ENCODE data around the gene TUFT1. TPM values are rescaled to one million over a fixed set of nuclear protein-coding genes. Genes with fewer than 3 reads are reported as not detected.

The TUFT1 gene
- total and polyA plus RNA-seq, 2 of the 4 experiments (the other 2 are of a cell fraction) = 21.2 to 30.3 TPM

DNA sequence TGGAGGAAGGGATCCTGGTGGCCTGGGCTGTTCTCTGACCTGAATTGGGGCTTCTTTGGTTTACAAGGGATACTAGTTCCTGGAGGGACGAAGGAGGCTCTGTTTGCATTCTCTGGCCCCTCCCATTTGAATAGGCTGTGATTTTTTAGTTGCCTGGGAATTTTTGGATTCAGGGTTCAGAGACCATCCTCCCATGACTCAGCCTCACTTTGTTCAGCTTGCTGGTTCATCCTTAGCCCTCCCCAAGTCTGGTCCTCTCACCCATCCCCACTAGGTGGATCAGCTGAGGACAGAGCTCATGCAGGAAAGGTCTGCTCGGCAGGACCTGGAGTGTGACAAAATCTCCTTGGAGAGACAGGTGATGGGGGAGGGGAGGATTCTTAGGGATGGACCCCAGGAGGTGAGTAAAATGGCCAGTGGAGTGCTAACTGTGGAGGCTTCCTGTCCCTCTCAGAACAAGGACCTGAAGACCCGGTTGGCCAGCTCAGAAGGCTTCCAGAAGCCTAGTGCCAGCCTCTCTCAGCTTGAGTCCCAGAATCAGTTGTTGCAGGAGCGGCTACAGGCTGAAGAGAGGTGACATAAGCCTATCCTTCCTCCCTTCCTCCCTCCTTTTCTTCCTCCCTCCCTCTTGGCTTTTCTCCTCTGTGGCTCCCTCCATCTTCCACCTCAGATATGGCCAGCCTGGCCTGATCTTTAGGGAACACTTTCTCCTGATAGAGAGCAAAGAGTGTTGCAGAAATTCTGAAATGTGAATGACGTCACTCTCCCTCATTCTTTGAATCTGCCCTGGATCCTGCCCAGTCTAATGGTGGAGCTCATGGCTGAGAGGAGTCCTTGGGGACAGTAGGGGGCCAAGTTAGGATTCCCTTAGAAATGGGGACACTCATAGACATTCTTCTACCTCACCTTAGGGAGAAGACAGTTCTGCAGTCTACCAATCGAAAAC, 4.5 kb upstream of the TUFT1 start (continued):
- no peak for TF ChIP-seq RFX5 (IDR thresholded peaks at IDR 0.05; ENCODE audit: low read depth, low read length)
- TF ChIP-seq BHLHE40 (IDR thresholded peaks at IDR 0.05; ENCODE audit: low read depth, low read length) = no peak
- no peak for TF ChIP-seq CEBPB (IDR thresholded peaks at IDR 0.05; ENCODE audit: low read depth, low read length)

- Histone ChIP-seq H3K79me1 (ENCODE audit: low read depth in 1 of 2, low read length in 2 of 2) (peaks cover 4 to 26% of the 10 kb centered on the region in 2 experiments; a peak in 3 of 4 replicates), H2BK20ac (ENCODE audit: low read depth, low read length) (peak overlapping the region; percentile 98), H3K18ac (ENCODE audit: low read depth, low read length) (peak overlapping the region; percentile 36; the same call in 1 of the 2 replicates), H3K9me1 (ENCODE audit: insufficient read depth, low read length) (peaks cover 22% of the 10 kb centered on the region), H2AK5ac (ENCODE audit: low read depth, low read length) (peak overlapping the region; percentile 96), H3K4me2 (ENCODE audit: low read depth, low read length) (no peak overlapping the region), H3K27me3 (ENCODE audit: control insufficient read depth, insufficient read depth, low read length) (no peaks in the 10 kb centered on the region), H4K91ac (ENCODE audit: insufficient read depth, low read depth, low read length) (peak overlapping the region; percentile 91), H3K27ac (ENCODE audit: insufficient read depth, low read length) (peak overlapping the region; percentile 68), H3K23ac (ENCODE audit: low read depth, low read length) (peak overlapping the region; percentile 66), H4K5ac (ENCODE audit: low read depth, low read length) (peak overlapping the region; percentile 32), H3K14ac (replicated peaks; ENCODE audit: low read depth, low read length) (peak overlapping the region; percentile 73), H3K9ac (ENCODE audit: low read depth, low read length) (no peak overlapping the region), H2BK5ac (ENCODE audit: low read depth, low read length, poor library complexity, severe bottlenecking) (peak overlapping the region; percentile 82), H3K9me3 (ENCODE audit: control insufficient read depth, insufficient read depth, low read length) (no peaks in the 10 kb centered on the region), H4K8ac (ENCODE audit: low read depth in 2 of 2, low read length in 2 of 2) (peak overlapping the region; percentile 79 to 85; a peak in 3 of 4 replicates), H3K4me1 (ENCODE audit: control insufficient read depth, insufficient read depth, low read length) (peaks cover 22% of the 10 kb centered on the region), H4K20me1 (ENCODE audit: insufficient read depth, low read length) (peaks cover 4% of the 10 kb centered on the region; the same call in 1 of the 2 replicates), H3K36me3 (ENCODE audit: control insufficient read depth, insufficient read depth, low read length) (no peaks in the 10 kb centered on the region), H2BK15ac (ENCODE audit: low read depth, low read length) (peak overlapping the region; percentile 93; the same call in 2 of the 3 replicates), H2AK9ac (replicated peaks; ENCODE audit: low read depth, low read length, poor library complexity) (peak overlapping the region; percentile 91), H2AFZ (replicated peaks; ENCODE audit: low read length, poor library complexity) (peak overlapping the region; percentile 71), H2BK120ac (ENCODE audit: low read depth, low read length) (peak overlapping the region; percentile 94), H3K56ac (ENCODE audit: extremely low read depth, insufficient read depth, low read length) (peak overlapping the region; percentile 54), H3K4ac (ENCODE audit: low read depth, low read length) (peak overlapping the region; percentile 89), H3K4me3 (ENCODE audit: insufficient read depth, low read depth, low read length) (no peak overlapping the region)
- dilution Hi-C loops (cut with HindIII; ENCODE audit: low sequenced_read_pairs, unreplicated experiment) = no loop called here
- BruUV-seq (replicated peaks) = no TSS peak
- TF ChIP-seq RAD21 (IDR thresholded peaks at IDR 0.05; ENCODE audit: low read length) (no peak), RFX5 (IDR thresholded peaks at IDR 0.05; ENCODE audit: low read depth, low read length) (no peak), MAFK (IDR thresholded peaks at IDR 0.05; ENCODE audit: low read depth, low read length) (no peak), POLR2A (IDR thresholded peaks at IDR 0.05; ENCODE audit: low read depth, low read length) (no peak), USF2 (IDR thresholded peaks at IDR 0.05; ENCODE audit: low read depth, low read length) (no peak), SMC3 (IDR thresholded peaks at IDR 0.05; ENCODE audit: low read depth, low read length) (no peak), BHLHE40 (IDR thresholded peaks at IDR 0.05; ENCODE audit: low read depth, low read length) (no peak), RCOR1 (IDR thresholded peaks at IDR 0.05; ENCODE audit: insufficient replicate concordance, low read length) (no peak), MAZ (IDR thresholded peaks at IDR 0.05; ENCODE audit: borderline replicate concordance, low read depth, low read length) (no peak), CEBPB (IDR thresholded peaks at IDR 0.05; ENCODE audit: low read depth, low read length) (no peak), CHD1 (IDR thresholded peaks at IDR 0.05; ENCODE audit: low read depth, low read length) (no peak), FOS (IDR thresholded peaks at IDR 0.05; ENCODE audit: low read depth, low read length) (no peak)
- TF ChIP-seq, protein P1, sequence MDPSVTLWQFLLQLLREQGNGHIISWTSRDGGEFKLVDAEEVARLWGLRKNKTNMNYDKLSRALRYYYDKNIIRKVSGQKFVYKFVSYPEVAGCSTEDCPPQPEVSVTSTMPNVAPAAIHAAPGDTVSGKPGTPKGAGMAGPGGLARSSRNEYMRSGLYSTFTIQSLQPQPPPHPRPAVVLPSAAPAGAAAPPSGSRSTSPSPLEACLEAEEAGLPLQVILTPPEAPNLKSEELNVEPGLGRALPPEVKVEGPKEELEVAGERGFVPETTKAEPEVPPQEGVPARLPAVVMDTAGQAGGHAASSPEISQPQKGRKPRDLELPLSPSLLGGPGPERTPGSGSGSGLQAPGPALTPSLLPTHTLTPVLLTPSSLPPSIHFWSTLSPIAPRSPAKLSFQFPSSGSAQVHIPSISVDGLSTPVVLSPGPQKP (IDR thresholded peaks at IDR 0.05; ENCODE audit: borderline replicate concordance, low read depth, low read length) = no peak
- intact Hi-C loops (cut with micrococcal nuclease) = no loop called here
- ChIA-PET POLR2A (ENCODE audit: unreplicated experiment) (interaction anchor here (0.6 kb wide), 1 partner anchor 565 kb away, joined by 3 read pairs; no protein-coding TSS in a partner anchor), CTCF (interaction anchor here (0.9 kb wide), 1 partner anchor 198 kb away, joined by 3 read pairs; no protein-coding TSS in a partner anchor)
- 80% methylated on average over 1 of the region's 7 CpGs; no CpG with 5 or more reads in 1 of the 2 experiments for WGBS, 2 experiments (ENCODE audit: extremely low coverage in 2 of 2, insufficient read length in 1 of 2)
- in situ Hi-C loops (cut with MboI; ENCODE audit: low sequenced_read_pairs) = loop anchor here (10.0 kb wide), 1 partner anchor 198 kb away; no protein-coding TSS in a partner anchor
- ATAC-seq (ENCODE audit: low read depth) = no peak
- DNase-seq = no peak
These were observed 3.6 kb upstream of the TUFT1 start for GRCh38 chr1:151536499-151536898.
